22Rv1 (cell line): ENCODE data around the gene STAT4.

ENCODE experiments used
- CTCF ChIP-seq: fragments of 450-650 bp; IDR thresholded peaks from 2 replicates; pipeline ENCODE4 v1.5.1; 2017; ENCODE audit warnings: mild to moderate bottlenecking
- ZFX ChIP-seq: fragments of 450-650 bp; IDR thresholded peaks from 2 replicates; pipeline ENCODE4 v1.6.1; 2017; ENCODE audit warnings: antibody characterized with exemption, borderline replicate concordance

GRCh38 chr2:191178806-191179514 is 28.2 kb upstream of the STAT4 start:
- TF ChIP-seq CTCF: no peak
- no peak for TF ChIP-seq ZFX
